Fibroblast of lung (primary cell): ENCODE data around the gene ITPKB. TPM values are rescaled to one million over a fixed set of nuclear protein-coding genes. Genes with fewer than 3 reads are reported as not detected.

Experiments
- DNase-seq, 2 donors: peaks; one replicate each; pipeline versions ENCODE4 v3.0.0 to v3.0.0-alpha.2; 2010; ENCODE audit warnings: low read depth in 2 of 2
- H2AFZ ChIP-seq: 2 replicates; pipeline ENCODE4 v1.5.1; 2012; ENCODE audit warnings: low read length, control low read depth, inconsistent platforms
- H3K27ac ChIP-seq: 2 replicates; pipeline ENCODE4 v1.5.1; 2011; ENCODE audit warnings: low read length, control low read depth; ENCODE audit not compliant: insufficient read depth
- H3K27me3 ChIP-seq: 2 replicates; pipeline ENCODE4 v1.5.1; 2011; ENCODE audit warnings: mild to moderate bottlenecking, low read length; ENCODE audit not compliant: control insufficient read depth, insufficient read depth
- H3K36me3 ChIP-seq: 2 replicates; pipeline ENCODE4 v1.5.1; 2011; ENCODE audit warnings: low read length; ENCODE audit not compliant: control insufficient read depth, insufficient read depth
- H3K4me1 ChIP-seq: 2 replicates; pipeline ENCODE4 v1.5.1; 2011; ENCODE audit warnings: low read length; ENCODE audit not compliant: control insufficient read depth, insufficient read depth; ENCODE audit errors: extremely low read depth
- H3K4me2 ChIP-seq: 2 replicates; pipeline ENCODE4 v1.5.1; 2011; ENCODE audit warnings: low read length, control low read depth; ENCODE audit not compliant: insufficient read depth; ENCODE audit errors: extremely low read depth
- H3K4me3 ChIP-seq, 4 experiments: fragments of 200-600 bp in 1 of 4; sonication (generic) in 1 of 4; replicated peaks in 1 of 4; 2 replicates each; pipeline ENCODE4 v1.5.1; 2011 to 2016; ENCODE audit warnings: low read length in 4 of 4, low read depth in 3 of 4, mild to moderate bottlenecking in 3 of 4, control low read depth in 2 of 4, inconsistent platforms in 1 of 4, mixed read lengths in 1 of 4; ENCODE audit not compliant: insufficient read depth in 1 of 4; ENCODE audit errors: control extremely low read depth in 1 of 4
- H3K79me2 ChIP-seq: 2 replicates; pipeline ENCODE4 v1.5.1; 2012; ENCODE audit warnings: mild to moderate bottlenecking, low read length, inconsistent platforms; ENCODE audit not compliant: control insufficient read depth, insufficient read depth
- H3K9ac ChIP-seq: 2 replicates; pipeline ENCODE4 v1.5.1; 2011; ENCODE audit warnings: mild to moderate bottlenecking, low read length, control low read depth; ENCODE audit not compliant: insufficient read depth
- H3K9me3 ChIP-seq: 2 replicates; pipeline ENCODE4 v1.5.1; 2012; ENCODE audit warnings: low read depth, low read length; ENCODE audit not compliant: control insufficient read depth, insufficient read depth
- H4K20me1 ChIP-seq: 2 replicates; pipeline ENCODE4 v1.5.1; 2011; ENCODE audit warnings: low read length; ENCODE audit not compliant: control insufficient read depth, insufficient read depth; ENCODE audit errors: extremely low read depth
- EZH2 ChIP-seq: IDR thresholded peaks from 2 replicates; pipeline ENCODE4 v1.5.1; 2012; ENCODE audit warnings: low read length, control low read depth, mild to moderate bottlenecking; ENCODE audit errors: missing control alignments
- polyA plus RNA-seq, 2 donors: library from polyadenylated mRNA; depleted of rRNA in 1 of 2; stranded (reverse) in 1 of 2; unstranded in 1 of 2; fragments of >200 nt; gene quantifications; 2 replicates each; pipeline ENCODE4 v1.2.1, GENCODE V29; 2011 to 2012; ENCODE audit warnings: missing spikeins in 1 of 2
- total RNA-seq: library from RNA; depleted of rRNA; stranded (reverse); fragments of >200 nt; gene quantifications from 2 replicates; pipeline ENCODE4 v1.2.1, GENCODE V29; 2014
- TF ChIP-seq, protein P1 (sequence below), 2 donors: IDR thresholded peaks in 1 of 2; conservative IDR thresholded peaks in 1 of 2; 1 replicate in 1 of 2; 2 replicates in 1 of 2; pipeline ENCODE4 v1.5.1; 2011 to 2012; ENCODE audit warnings: low read length in 2 of 2, control low read depth in 1 of 2, inconsistent platforms in 1 of 2, low read depth in 1 of 2, mild to moderate bottlenecking in 1 of 2

Gene ITPKB
- total and polyA plus RNA-seq, 2 donors (not counting 1 experiment from before 2014, with no cell fraction given): 10.2 to 32.4 TPM

- Histone ChIP-seq H3K27ac (no peak overlapping the region), H3K36me3 (peaks cover 6% of the 10 kb centered on the region), H3K4me3 (no peak overlapping the region), H3K27me3 (no peaks in the 10 kb centered on the region), H3K9ac (no peak overlapping the region), H3K9me3 (no peaks in the 10 kb centered on the region), H4K20me1 (no peaks in the 10 kb centered on the region), H3K79me2 (no peaks in the 10 kb centered on the region), H2AFZ (no peak overlapping the region), H3K4me1 (no peaks in the 10 kb centered on the region), H3K4me2 (no peak overlapping the region)
- DNase-seq: no peak
- no peak for TF ChIP-seq EZH2
- TF ChIP-seq, protein P1, sequence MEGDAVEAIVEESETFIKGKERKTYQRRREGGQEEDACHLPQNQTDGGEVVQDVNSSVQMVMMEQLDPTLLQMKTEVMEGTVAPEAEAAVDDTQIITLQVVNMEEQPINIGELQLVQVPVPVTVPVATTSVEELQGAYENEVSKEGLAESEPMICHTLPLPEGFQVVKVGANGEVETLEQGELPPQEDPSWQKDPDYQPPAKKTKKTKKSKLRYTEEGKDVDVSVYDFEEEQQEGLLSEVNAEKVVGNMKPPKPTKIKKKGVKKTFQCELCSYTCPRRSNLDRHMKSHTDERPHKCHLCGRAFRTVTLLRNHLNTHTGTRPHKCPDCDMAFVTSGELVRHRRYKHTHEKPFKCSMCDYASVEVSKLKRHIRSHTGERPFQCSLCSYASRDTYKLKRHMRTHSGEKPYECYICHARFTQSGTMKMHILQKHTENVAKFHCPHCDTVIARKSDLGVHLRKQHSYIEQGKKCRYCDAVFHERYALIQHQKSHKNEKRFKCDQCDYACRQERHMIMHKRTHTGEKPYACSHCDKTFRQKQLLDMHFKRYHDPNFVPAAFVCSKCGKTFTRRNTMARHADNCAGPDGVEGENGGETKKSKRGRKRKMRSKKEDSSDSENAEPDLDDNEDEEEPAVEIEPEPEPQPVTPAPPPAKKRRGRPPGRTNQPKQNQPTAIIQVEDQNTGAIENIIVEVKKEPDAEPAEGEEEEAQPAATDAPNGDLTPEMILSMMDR (conservative IDR thresholded peaks at IDR 0.05 in 1 of 2, IDR thresholded peaks at IDR 0.05 in 1 of 2; ENCODE audit: low read depth in 1 of 2, low read length in 2 of 2): no peak
Measured at GRCh38 chr1:226632169-226632879, 106.8 kb downstream of the ITPKB start.

- no peak overlapping the region for H2AFZ ChIP-seq
- H3K4me1 ChIP-seq: no peaks in the 10 kb centered on the region
- no peak for DNase-seq
- peaks cover 5% of the 10 kb centered on the region for H3K36me3 ChIP-seq
- H3K4me3 ChIP-seq: no peak overlapping the region
- no peaks in the 10 kb centered on the region for H3K79me2 ChIP-seq
- TF ChIP-seq, protein P1 (conservative IDR thresholded peaks at IDR 0.05 in 1 of 2, IDR thresholded peaks at IDR 0.05 in 1 of 2; ENCODE audit: low read depth in 1 of 2, low read length in 2 of 2): no peak
- TF ChIP-seq EZH2: no peak
- no peak overlapping the region for H3K4me2 ChIP-seq
- H3K9me3 ChIP-seq: no peaks in the 10 kb centered on the region
- H4K20me1 ChIP-seq: no peaks in the 10 kb centered on the region
- H3K27ac ChIP-seq: no peak overlapping the region
- no peak overlapping the region for H3K9ac ChIP-seq
- H3K27me3 ChIP-seq: no peaks in the 10 kb centered on the region
Measured at GRCh38 chr1:226631229-226632000, 107.7 kb downstream of the ITPKB start.

GRCh38 chr1:226630592-226630991, 108.5 kb downstream of the ITPKB start:
- H3K36me3 ChIP-seq: peaks cover 2% of the 10 kb centered on the region
- no peaks in the 10 kb centered on the region for H3K9me3 ChIP-seq
- H3K27me3 ChIP-seq: no peaks in the 10 kb centered on the region
- H2AFZ ChIP-seq: no peak overlapping the region
- H3K4me3 ChIP-seq: no peak overlapping the region
- H3K9ac ChIP-seq: no peak overlapping the region
- no peak for DNase-seq
- TF ChIP-seq, protein P1 (conservative IDR thresholded peaks at IDR 0.05 in 1 of 2, IDR thresholded peaks at IDR 0.05 in 1 of 2; ENCODE audit: low read depth in 1 of 2, low read length in 2 of 2): no peak
- TF ChIP-seq EZH2: no peak
- no peak overlapping the region for H3K4me2 ChIP-seq
- H3K79me2 ChIP-seq: no peaks in the 10 kb centered on the region
- H4K20me1 ChIP-seq: no peaks in the 10 kb centered on the region
- no peaks in the 10 kb centered on the region for H3K4me1 ChIP-seq
- H3K27ac ChIP-seq: no peak overlapping the region
